ENCODE measurements around the gene PRKCE.

DNA sequence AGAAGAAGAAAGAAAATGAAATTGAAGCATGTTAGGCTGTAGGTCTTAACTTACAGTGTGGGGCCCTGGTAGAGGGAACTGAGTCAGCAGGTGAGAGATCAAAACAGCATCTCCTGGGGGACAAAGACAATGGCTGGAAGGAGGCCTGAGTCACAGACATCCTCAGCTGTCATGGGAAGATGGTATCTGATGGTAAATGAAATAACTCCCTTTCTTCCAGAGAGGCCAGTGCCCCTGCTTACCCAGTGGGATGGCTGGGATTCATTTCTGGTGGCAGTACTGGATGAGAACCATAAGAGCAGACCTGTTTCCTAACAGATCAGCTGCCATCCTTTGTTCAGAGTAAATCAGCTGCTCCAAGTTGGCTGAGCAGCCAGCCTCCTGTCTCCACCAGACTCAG is 394.4 kb downstream of the PRKCE start:
- TF ChIP-seq CTCF (conservative IDR thresholded peaks at IDR 0.05 in 1 of 2, IDR thresholded peaks at IDR 0.05 in 1 of 2; ENCODE audit: extremely low read depth in 1 of 2, insufficient read depth in 1 of 2, low read depth in 1 of 2, low read length in 2 of 2), result no peak
- TF ChIP-seq EZH2 (IDR thresholded peaks at IDR 0.05; ENCODE audit: borderline replicate concordance, low read length), result no peak

All from mammary epithelial cell (primary cell).